Tibial nerve (tissue), 4 donors: ENCODE data around the gene VSIG8. TPM values are rescaled to one million over a fixed set of nuclear protein-coding genes. Genes with fewer than 3 reads are reported as not detected.
"Not testable (repeated sequence)": the region's sequence is repeated elsewhere in the genome, so short reads cannot be mapped to it uniquely, and the experiment has no call there.

Experiments used
- DNase-seq, 2 donors: peaks; one replicate each; pipeline ENCODE4 v3.0.0-alpha.2; 2019; ENCODE audit warnings: low spot score in 2 of 2
- H3K27ac ChIP-seq, 4 donors: fragments of 200-600 bp; sonication (generic) in 3 of 4; one replicate each; pipeline ENCODE4 v1.5.1; 2017 to 2019; ENCODE audit warnings: mild to moderate bottlenecking in 1 of 4
- H3K27me3 ChIP-seq, 2 donors: fragments of 200-600 bp; sonication (generic) in 1 of 2; one replicate each; pipeline versions ENCODE4 v1.5.1 to v1.6.0; 2017 to 2019
- H3K36me3 ChIP-seq, 3 donors: fragments of 200-600 bp; sonication (generic); one replicate each; pipeline ENCODE4 v1.5.1; 2018 to 2019
- H3K4me1 ChIP-seq, 4 donors: fragments of 200-600 bp; sonication (generic) in 3 of 4; one replicate each; pipeline ENCODE4 v1.5.1; 2017 to 2019
- H3K4me3 ChIP-seq, 4 donors: fragments of 200-600 bp; sonication (generic) in 3 of 4; one replicate each; pipeline ENCODE4 v1.5.1; 2017 to 2019; ENCODE audit warnings: mild to moderate bottlenecking in 1 of 4, moderate library complexity in 1 of 4
- H3K9me3 ChIP-seq, 4 donors: fragments of 200-600 bp; sonication (generic) in 3 of 4; one replicate each; pipeline ENCODE4 v1.5.1; 2017 to 2019
- EP300 ChIP-seq, 2 donors: sonication (generic); formaldehyde crosslinking; IDR thresholded peaks; one replicate each; pipeline ENCODE4 v1.6.1; 2017; ENCODE audit warnings: antibody characterized with exemption in 2 of 2, mild to moderate bottlenecking in 1 of 2
- POLR2A ChIP-seq, 2 donors: fragments of 450-650 bp; IDR thresholded peaks; one replicate each; pipeline ENCODE4 v1.6.1; 2017; ENCODE audit warnings: antibody characterized with exemption in 2 of 2, mild to moderate bottlenecking in 2 of 2, moderate library complexity in 2 of 2
- WGBS, 2 donors: methylation state at CpG; one replicate each; pipeline ENCODE4 v1.1.5; 2018; 5-methylcytosine and 5-hydroxymethylcytosine counted together
- total RNA-seq, 4 donors: library from RNA; depleted of rRNA; stranded (reverse); fragments of >200 nt; gene quantifications; one replicate each; pipeline ENCODE4 v1.1.0, GENCODE V29; 2016
- TF ChIP-seq, protein P1 (sequence below), 5 experiments: fragments of 200-600 bp in 3 of 5; fragments of 450-650 bp in 2 of 5; sonication (generic) in 3 of 5; IDR thresholded peaks; one replicate each; pipeline ENCODE4 v1.5.1; 2016 to 2019; ENCODE audit warnings: antibody characterized with exemption in 5 of 5, mild to moderate bottlenecking in 3 of 5, moderate library complexity in 2 of 5

VSIG8 gene, protein sequence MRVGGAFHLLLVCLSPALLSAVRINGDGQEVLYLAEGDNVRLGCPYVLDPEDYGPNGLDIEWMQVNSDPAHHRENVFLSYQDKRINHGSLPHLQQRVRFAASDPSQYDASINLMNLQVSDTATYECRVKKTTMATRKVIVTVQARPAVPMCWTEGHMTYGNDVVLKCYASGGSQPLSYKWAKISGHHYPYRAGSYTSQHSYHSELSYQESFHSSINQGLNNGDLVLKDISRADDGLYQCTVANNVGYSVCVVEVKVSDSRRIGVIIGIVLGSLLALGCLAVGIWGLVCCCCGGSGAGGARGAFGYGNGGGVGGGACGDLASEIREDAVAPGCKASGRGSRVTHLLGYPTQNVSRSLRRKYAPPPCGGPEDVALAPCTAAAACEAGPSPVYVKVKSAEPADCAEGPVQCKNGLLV
- total RNA-seq, result under 1 TPM in 1 of 4 donors, not detected in 3; 0.20 TPM

- H3K4me3 ChIP-seq, result no peak within 1 kb of the TSS
- no peak for DNase-seq
- WGBS, 2 donors, result 61 to 75% methylated on average over 3 to 4 of the region's 4 CpGs
- TF ChIP-seq POLR2A (IDR thresholded peaks at IDR 0.05) (no peak), EP300 (IDR thresholded peaks at IDR 0.05) (no peak)
- TF ChIP-seq, protein P1, sequence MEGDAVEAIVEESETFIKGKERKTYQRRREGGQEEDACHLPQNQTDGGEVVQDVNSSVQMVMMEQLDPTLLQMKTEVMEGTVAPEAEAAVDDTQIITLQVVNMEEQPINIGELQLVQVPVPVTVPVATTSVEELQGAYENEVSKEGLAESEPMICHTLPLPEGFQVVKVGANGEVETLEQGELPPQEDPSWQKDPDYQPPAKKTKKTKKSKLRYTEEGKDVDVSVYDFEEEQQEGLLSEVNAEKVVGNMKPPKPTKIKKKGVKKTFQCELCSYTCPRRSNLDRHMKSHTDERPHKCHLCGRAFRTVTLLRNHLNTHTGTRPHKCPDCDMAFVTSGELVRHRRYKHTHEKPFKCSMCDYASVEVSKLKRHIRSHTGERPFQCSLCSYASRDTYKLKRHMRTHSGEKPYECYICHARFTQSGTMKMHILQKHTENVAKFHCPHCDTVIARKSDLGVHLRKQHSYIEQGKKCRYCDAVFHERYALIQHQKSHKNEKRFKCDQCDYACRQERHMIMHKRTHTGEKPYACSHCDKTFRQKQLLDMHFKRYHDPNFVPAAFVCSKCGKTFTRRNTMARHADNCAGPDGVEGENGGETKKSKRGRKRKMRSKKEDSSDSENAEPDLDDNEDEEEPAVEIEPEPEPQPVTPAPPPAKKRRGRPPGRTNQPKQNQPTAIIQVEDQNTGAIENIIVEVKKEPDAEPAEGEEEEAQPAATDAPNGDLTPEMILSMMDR (IDR thresholded peaks at IDR 0.05), result no peak
- peaks cover 0 to 11% (median 0%) of the 10 kb centered on the region in 3 donors for H3K36me3 ChIP-seq
- peaks cover 0 to under 1% (median under 1%) of the 10 kb centered on the region in 4 donors for H3K4me1 ChIP-seq
- no peaks in the 10 kb centered on the region for H3K27me3 ChIP-seq
- H3K27ac ChIP-seq, result no peak within 1 kb of the TSS
- no peaks in the 10 kb centered on the region for H3K9me3 ChIP-seq
Observed at GRCh38 chr1:159862557-159862956, at the start of gene VSIG8. Gene VSIG8 (minus strand): TSS chr1:159862657. CDS start chr1:159862521, 136 bp downstream.

DNA sequence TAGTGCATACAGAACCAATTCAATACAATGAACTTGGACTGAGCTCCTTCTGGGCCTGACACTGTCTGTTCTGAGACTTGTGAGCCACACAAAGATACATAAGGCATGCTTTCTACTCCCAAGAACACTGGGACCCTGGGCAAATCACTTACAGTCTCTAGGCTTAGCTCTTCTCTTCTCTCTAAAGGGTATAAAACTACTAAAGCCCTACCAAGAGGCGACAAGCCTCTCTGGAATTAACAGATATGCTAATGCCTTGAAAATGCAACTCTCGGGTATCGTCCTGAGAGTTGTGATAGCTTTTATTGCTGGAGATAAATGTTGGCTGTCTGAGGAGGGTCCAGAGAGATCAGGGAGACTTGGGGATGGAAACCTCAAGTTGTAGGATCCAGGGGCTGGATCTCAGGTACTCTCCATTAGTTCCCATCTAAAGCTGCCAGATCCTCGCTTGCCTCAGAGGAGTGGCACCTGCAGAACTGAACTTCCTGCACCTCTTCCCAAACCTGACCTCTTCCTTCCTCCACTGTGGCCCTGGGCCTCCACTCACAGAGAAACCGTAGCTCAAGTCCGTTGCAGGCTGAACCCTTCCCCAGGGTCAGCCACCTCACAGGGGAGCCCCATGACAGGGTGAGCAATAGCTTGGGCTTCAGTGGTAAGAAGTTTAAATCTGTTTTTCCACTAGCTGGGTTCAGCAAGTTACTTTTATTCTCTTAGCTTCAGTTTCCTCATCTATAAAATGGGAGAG, 49.0 kb upstream of the VSIG8 start:
- no peak for DNase-seq
- Histone ChIP-seq H3K9me3 (no peaks in the 10 kb centered on the region), H3K27ac (peak overlapping the region in 3 of 4 donors; percentile 41 to 53 (median 42)), H3K4me1 (peaks cover 0 to 27% (median 11%) of the 10 kb centered on the region in 4 donors), H3K4me3 (no peak overlapping the region), H3K36me3 (peaks cover 0 to 14% (median 0%) of the 10 kb centered on the region in 3 donors), H3K27me3 (no peaks in the 10 kb centered on the region)
- TF ChIP-seq POLR2A (IDR thresholded peaks at IDR 0.05) (no peak), EP300 (IDR thresholded peaks at IDR 0.05) (no peak)
- TF ChIP-seq, protein P1 (IDR thresholded peaks at IDR 0.05), result no peak
- 73 to 81% methylated on average over 6 of the region's 6 CpGs for WGBS, 2 donors

DNA sequence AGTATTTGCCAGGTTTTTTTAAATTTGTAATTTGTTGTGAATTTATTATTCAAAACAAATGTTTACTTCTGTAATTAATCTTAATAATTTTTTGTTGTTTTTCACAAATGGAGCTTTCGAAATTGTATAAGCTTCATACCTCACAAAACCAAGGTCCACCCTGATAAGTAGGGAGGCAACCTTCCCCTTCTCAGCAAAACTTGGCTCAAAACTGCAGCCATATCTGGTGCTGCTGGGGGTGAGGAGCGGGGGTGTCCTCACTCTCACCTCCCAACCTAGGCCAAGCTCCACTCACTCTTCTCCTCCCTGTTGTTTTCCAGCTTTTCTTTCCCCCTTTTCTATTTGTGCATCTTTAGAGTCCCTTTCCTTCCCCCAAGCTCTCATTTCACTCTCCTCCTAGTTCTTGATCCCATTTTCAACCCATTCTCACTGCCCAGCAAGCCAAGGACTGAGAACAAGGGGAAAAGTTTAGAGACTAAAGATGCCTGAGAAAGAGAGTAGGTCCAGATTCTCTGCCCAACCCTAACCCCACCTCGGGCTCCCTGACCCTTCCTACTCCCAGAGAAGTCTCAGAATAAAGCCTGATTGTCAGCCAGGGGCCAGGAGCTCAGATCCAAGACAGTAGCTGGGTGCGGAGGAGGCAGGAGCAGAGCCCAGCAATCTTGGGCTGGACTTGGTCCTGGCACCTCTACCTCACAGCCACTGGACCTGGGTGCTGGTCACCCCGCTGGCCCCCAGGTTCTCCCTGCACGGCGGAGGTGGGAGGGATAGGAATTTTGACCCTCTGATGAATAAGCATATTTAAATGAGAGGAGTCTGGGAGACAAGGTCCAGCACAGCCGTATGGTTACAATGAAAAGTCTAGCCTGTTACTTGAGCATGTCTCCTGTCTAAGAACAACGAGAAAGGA, 45.8 kb upstream of the VSIG8 start:
- Histone ChIP-seq H3K4me1 (peaks cover 0 to 16% (median 11%) of the 10 kb centered on the region in 4 donors), H3K27ac (no peak overlapping the region), H3K27me3 (no peaks in the 10 kb centered on the region), H3K4me3 (no peak overlapping the region), H3K36me3 (no peaks in the 10 kb centered on the region), H3K9me3 (peaks cover 0 to 8% (median 0%) of the 10 kb centered on the region in 4 donors)
- DNase-seq, result no peak
- TF ChIP-seq, protein P1 (IDR thresholded peaks at IDR 0.05), result no peak
- no peak for TF ChIP-seq POLR2A (IDR thresholded peaks at IDR 0.05)
- no peak for TF ChIP-seq EP300 (IDR thresholded peaks at IDR 0.05)
- 68 to 69% methylated on average over 9 of the region's 9 CpGs for WGBS, 2 donors

DNA sequence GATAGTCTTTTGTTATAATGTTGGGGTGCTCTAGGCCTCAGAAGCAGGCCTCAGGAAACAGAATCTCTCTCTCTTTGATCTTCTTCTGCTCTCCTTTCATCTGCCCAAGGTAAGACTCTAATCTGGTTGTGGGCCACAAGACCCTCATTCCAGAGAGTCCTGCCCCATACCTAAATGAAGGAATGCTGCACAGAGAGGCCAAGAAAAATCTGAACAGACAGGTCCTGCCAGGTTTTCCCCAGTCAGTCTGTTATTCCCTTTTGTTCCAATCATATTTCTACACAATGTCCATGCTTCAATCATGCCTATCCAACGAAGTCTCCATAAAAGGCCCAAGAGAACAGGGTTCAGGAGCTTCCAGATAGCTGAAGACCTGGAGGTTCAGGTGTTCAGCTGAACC, 44.5 kb upstream of the VSIG8 start:
- no peak for DNase-seq
- Histone ChIP-seq H3K9me3 (peaks cover 0 to 8% (median 0%) of the 10 kb centered on the region in 4 donors), H3K27ac (no peak overlapping the region), H3K36me3 (no peaks in the 10 kb centered on the region), H3K4me1 (peaks cover 0 to 16% (median 9%) of the 10 kb centered on the region in 4 donors), H3K27me3 (no peaks in the 10 kb centered on the region), H3K4me3 (no peak overlapping the region)
- TF ChIP-seq, protein P1 (IDR thresholded peaks at IDR 0.05), result no peak
- no peak for TF ChIP-seq EP300 (IDR thresholded peaks at IDR 0.05)
- TF ChIP-seq POLR2A (IDR thresholded peaks at IDR 0.05), result no peak
- WGBS, 2 donors, result 78 to 91% methylated on average over 1 of the region's 1 CpG

DNA sequence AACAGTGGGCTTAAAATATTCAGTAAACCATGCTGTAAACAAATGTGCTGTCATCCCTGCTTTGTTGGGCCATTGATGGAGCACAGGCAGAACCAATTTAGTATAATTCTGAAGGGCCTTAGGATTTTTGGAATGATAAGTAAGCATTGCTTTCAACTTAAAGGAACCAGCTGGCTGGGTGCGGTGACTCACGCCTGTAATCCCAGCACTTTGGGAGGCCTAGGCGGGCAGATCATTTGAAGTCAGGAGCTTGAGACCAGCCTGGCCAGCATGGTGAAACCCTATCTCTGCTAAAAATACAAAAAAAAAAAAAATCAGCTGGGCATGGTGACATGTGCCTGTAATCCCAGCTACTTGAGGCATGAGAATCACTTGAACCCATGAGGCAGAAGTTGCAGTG, 41.6 kb upstream of the VSIG8 start:
- not testable (repeated sequence) for H3K36me3 ChIP-seq, DNase-seq, H3K9me3 ChIP-seq, H3K4me3 ChIP-seq, H3K27ac ChIP-seq, H3K27me3 ChIP-seq
- H3K4me1 ChIP-seq, result peaks cover 0 to 10% (median 4%) of the 10 kb centered on the region in 4 donors
- WGBS, 2 donors, result 64 to 87% methylated on average over 3 of the region's 3 CpGs
